H9 (cell line): ENCODE results near the gene CPXM1. TPM values are rescaled to one million over a fixed set of nuclear protein-coding genes. Genes with fewer than 3 reads are reported as not detected.

Experiments
- DNase-seq: peaks from one replicate; pipeline ENCODE4 v3.0.0-alpha.2; 2017
- H2AFZ ChIP-seq: one replicate; pipeline ENCODE4 v1.6.1; 2013; ENCODE audit warnings: mild to moderate bottlenecking, low read length, control low read depth, moderate library complexity
- H2AK5ac ChIP-seq: 2 replicates; pipeline ENCODE4 v1.6.1; 2013; ENCODE audit warnings: low read length, control low read depth, mixed read lengths; ENCODE audit not compliant: insufficient read length
- H2BK120ac ChIP-seq: one replicate; pipeline ENCODE4 v1.6.1; 2013; ENCODE audit warnings: low read depth, mild to moderate bottlenecking, low read length, control low read depth, inconsistent platforms; ENCODE audit not compliant: poor library complexity, severe bottlenecking
- H2BK12ac ChIP-seq: 2 replicates; pipeline ENCODE4 v1.6.1; 2013; ENCODE audit warnings: low read length, control low read depth, mixed read lengths, low read depth; ENCODE audit not compliant: insufficient read length
- H2BK15ac ChIP-seq: 2 replicates; pipeline ENCODE4 v1.6.1; 2013; ENCODE audit warnings: low read depth, low read length, control low read depth
- H2BK20ac ChIP-seq: one replicate; pipeline ENCODE4 v1.6.1; 2013; ENCODE audit warnings: low read depth, mild to moderate bottlenecking, low read length, control low read depth, inconsistent platforms; ENCODE audit not compliant: poor library complexity, severe bottlenecking
- H2BK5ac ChIP-seq: 2 replicates; pipeline ENCODE4 v1.6.1; 2013; ENCODE audit warnings: low read length, control low read depth, mixed read lengths; ENCODE audit not compliant: insufficient read length
- H3K14ac ChIP-seq: 2 replicates; pipeline ENCODE4 v1.6.1; 2013; ENCODE audit warnings: low read length, control low read depth; ENCODE audit not compliant: insufficient read depth
- H3K18ac ChIP-seq: 2 replicates; pipeline ENCODE4 v1.6.1; 2013; ENCODE audit warnings: low read depth, mild to moderate bottlenecking, mixed read lengths, low read length, control low read depth; ENCODE audit not compliant: insufficient read length
- H3K23ac ChIP-seq: 2 replicates; pipeline ENCODE4 v1.6.1; 2013; ENCODE audit warnings: low read length, control low read depth, mixed read lengths, low read depth; ENCODE audit not compliant: insufficient read length
- H3K23me2 ChIP-seq: 2 replicates; pipeline ENCODE4 v1.6.1; 2013; ENCODE audit warnings: low read depth, mild to moderate bottlenecking, mixed read lengths, low read length, control low read depth; ENCODE audit not compliant: insufficient read length, poor library complexity, severe bottlenecking
- H3K27ac ChIP-seq: 2 replicates; pipeline ENCODE4 v1.5.1; 2013; ENCODE audit warnings: low read length, control low read depth, mixed read lengths, low read depth; ENCODE audit not compliant: insufficient read length
- H3K27me3 ChIP-seq: 2 replicates; pipeline ENCODE4 v1.6.1; 2013; ENCODE audit warnings: low read length, control low read depth, inconsistent platforms; ENCODE audit not compliant: insufficient read depth
- H3K4ac ChIP-seq: 2 replicates; pipeline ENCODE4 v1.6.1; 2013; ENCODE audit warnings: low read depth, mild to moderate bottlenecking, control low read depth, inconsistent platforms, low read length, moderate library complexity
- H3K4me1 ChIP-seq: 2 replicates; pipeline ENCODE4 v1.6.1; 2013; ENCODE audit warnings: low read length, control low read depth, inconsistent platforms; ENCODE audit not compliant: insufficient read depth
- H3K4me2 ChIP-seq: 2 replicates; pipeline ENCODE4 v1.6.1; 2013; ENCODE audit warnings: low read length, control low read depth, mixed read lengths; ENCODE audit not compliant: insufficient read length, insufficient read depth
- H3K56ac ChIP-seq: 2 replicates; pipeline ENCODE4 v1.6.1; 2013; ENCODE audit warnings: low read depth, mild to moderate bottlenecking, mixed read lengths, low read length, control low read depth; ENCODE audit not compliant: insufficient read length
- H3K79me1 ChIP-seq: 2 replicates; pipeline ENCODE4 v1.6.1; 2013; ENCODE audit warnings: low read depth, mild to moderate bottlenecking, moderate library complexity, low read length, control low read depth, inconsistent platforms; ENCODE audit not compliant: insufficient read depth, poor library complexity, severe bottlenecking
- H3K79me2 ChIP-seq: 2 replicates; pipeline ENCODE4 v1.6.1; 2013; ENCODE audit warnings: low read length, control low read depth, inconsistent platforms; ENCODE audit not compliant: insufficient read depth
- H3K9ac ChIP-seq: 2 replicates; pipeline ENCODE4 v1.6.1; 2013; ENCODE audit warnings: low read length, control low read depth, mixed read lengths; ENCODE audit not compliant: insufficient read length; ENCODE audit errors: extremely low read depth
- H3K9me3 ChIP-seq: one replicate; pipeline ENCODE4 v1.6.1; 2013; ENCODE audit warnings: low read depth, low read length, inconsistent platforms; ENCODE audit not compliant: control insufficient read depth
- H3T11ph ChIP-seq: one replicate; pipeline ENCODE4 v1.6.1; 2013; ENCODE audit warnings: mild to moderate bottlenecking, low read length, control low read depth, inconsistent platforms
- H4K20me1 ChIP-seq: one replicate; pipeline ENCODE4 v1.6.1; 2013; ENCODE audit not compliant: control insufficient read depth, insufficient read length, insufficient read depth
- H4K5ac ChIP-seq: 2 replicates; pipeline ENCODE4 v1.6.1; 2013; ENCODE audit warnings: low read depth, mild to moderate bottlenecking, mixed read lengths, low read length, control low read depth; ENCODE audit not compliant: insufficient read length
- H4K8ac ChIP-seq: replicated peaks from 2 replicates; pipeline ENCODE4 v1.6.1; 2013; ENCODE audit warnings: low read length, control low read depth, mixed read lengths, low read depth; ENCODE audit not compliant: insufficient read length
- H4K91ac ChIP-seq: 2 replicates; pipeline ENCODE4 v1.6.1; 2013; ENCODE audit warnings: low read depth, mild to moderate bottlenecking, moderate library complexity, mixed read lengths, low read length, control low read depth; ENCODE audit not compliant: insufficient read length
- H3K27ac Mint-ChIP-seq, 3 experiments: 2 replicates in 2 of 3; 3 replicates in 1 of 3; pipeline ENCODE4 v1.8.0; 2020 to 2021; ENCODE audit warnings: mixed read lengths in 3 of 3, mild to moderate bottlenecking in 1 of 3, moderate library complexity in 1 of 3
- H3K27me3 Mint-ChIP-seq: 2 replicates; pipeline ENCODE4 v1.8.0; 2021; ENCODE audit warnings: low read depth, mild to moderate bottlenecking, moderate library complexity, mixed read lengths
- H3K36me3 Mint-ChIP-seq, 3 experiments: 2 replicates in 2 of 3; 3 replicates in 1 of 3; pipeline ENCODE4 v1.8.0; 2020 to 2021; ENCODE audit warnings: low read depth in 3 of 3, mixed read lengths in 3 of 3; ENCODE audit not compliant: insufficient read depth in 1 of 3
- H3K4me1 Mint-ChIP-seq, 2 experiments: 2 replicates each; pipeline ENCODE4 v1.8.0; 2020; ENCODE audit warnings: mixed read lengths in 2 of 2
- H3K4me3 Mint-ChIP-seq, 2 experiments: 2 replicates in 1 of 2; 3 replicates in 1 of 2; pipeline ENCODE4 v1.8.0; 2020 to 2021; ENCODE audit warnings: mild to moderate bottlenecking in 2 of 2, mixed read lengths in 2 of 2, moderate library complexity in 1 of 2
- H3K9me3 Mint-ChIP-seq, 2 experiments: 2 replicates in 1 of 2; 3 replicates in 1 of 2; pipeline ENCODE4 v1.8.0; 2020; ENCODE audit warnings: mild to moderate bottlenecking in 2 of 2, mixed read lengths in 2 of 2, moderate library complexity in 1 of 2
- WGBS: extraction: QIAGEN DNeasy Blood & Tissue Kit; methylation state at CpG from one replicate; pipeline ENCODE4 v1.1.7; 2013; ENCODE audit warnings: missing lambda C conversion rate, low lambda C conversion rate, mixed read lengths; ENCODE audit not compliant: insufficient read length; ENCODE audit errors: extremely low coverage; 5-methylcytosine and 5-hydroxymethylcytosine counted together
- total RNA-seq: library from RNA; stranded (reverse); gene quantifications from 2 replicates; pipeline ENCODE4 v1.2.1, GENCODE V29; 2021
- TF ChIP-seq, protein P1 (sequence below): fragments of 200-600 bp; sonication (generic); conservative IDR thresholded peaks from 3 replicates; pipeline ENCODE4 v1.8.0; 2021; ENCODE audit warnings: antibody characterized with exemption, mild to moderate bottlenecking

The CPXM1 gene
- total RNA-seq, 1 experiment from 2014 or later, result 69.0 TPM

DNA sequence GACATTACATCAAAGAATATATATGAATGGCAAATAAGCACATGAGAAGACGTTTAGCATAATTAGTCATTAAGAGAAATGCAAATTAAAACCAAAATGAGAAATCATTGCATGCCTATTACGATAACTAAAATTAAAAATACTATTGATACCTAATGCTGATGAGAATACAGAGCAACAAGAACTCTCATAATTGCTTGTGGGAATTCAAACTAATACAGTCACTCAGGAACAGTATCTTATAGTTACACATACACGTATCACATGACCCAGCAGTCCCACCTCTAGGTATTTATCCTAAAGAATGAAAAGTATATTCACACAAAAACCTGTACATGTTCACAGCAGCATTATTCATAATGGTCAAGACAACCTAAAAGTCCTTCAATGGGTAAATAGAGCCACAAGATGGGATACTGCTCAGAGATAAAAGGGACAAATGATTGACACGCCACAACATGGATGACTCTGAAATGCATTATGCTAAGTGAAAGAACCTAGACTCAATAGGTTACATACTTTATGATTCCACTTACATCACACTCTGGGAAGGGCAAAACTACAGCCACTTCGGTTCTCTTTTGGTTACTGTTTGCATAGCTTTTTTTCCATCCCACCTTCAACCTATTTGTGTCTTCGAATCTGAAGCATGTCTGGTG is 16.4 kb downstream of the CPXM1 start:
- Histone ChIP-seq H3K9me3 (no peaks in the 10 kb centered on the region), H2BK5ac (no peak overlapping the region), H3K56ac (no peak overlapping the region), H3K14ac (no peak overlapping the region), H2AFZ (no peak overlapping the region), H3T11ph (no peak overlapping the region), H2AK5ac (no peak overlapping the region), H2BK12ac (no peak overlapping the region), H4K91ac (no peak overlapping the region), H2BK15ac (no peak overlapping the region), H2BK20ac (no peak overlapping the region), H3K9ac (no peak overlapping the region), H3K4me2 (no peak overlapping the region), H3K23ac (no peak overlapping the region), H4K8ac (no peak overlapping the region), H4K5ac (no peak overlapping the region), H3K18ac (no peak overlapping the region), H3K79me2 (no peaks in the 10 kb centered on the region), H4K20me1 (no peaks in the 10 kb centered on the region), H3K23me2 (no peaks in the 10 kb centered on the region), H3K27ac (no peak overlapping the region), H3K27me3 (no peaks in the 10 kb centered on the region; the same call in 1 of the 2 replicates), H3K4ac (no peak overlapping the region), H2BK120ac (no peak overlapping the region), H3K79me1 (no peaks in the 10 kb centered on the region), H3K4me1 (no peaks in the 10 kb centered on the region)
- Mint-ChIP-seq H3K4me1 (no peaks in the 10 kb centered on the region), H3K27me3 (peaks cover 50% of the 10 kb centered on the region), H3K27ac (no peak overlapping the region), H3K9me3 (no peaks in the 10 kb centered on the region), H3K4me3 (no peak overlapping the region), H3K36me3 (no peaks in the 10 kb centered on the region)
- no peak for DNase-seq
- no CpG with 5 or more reads among the region's 6 CpGs for WGBS
- TF ChIP-seq, protein P1, sequence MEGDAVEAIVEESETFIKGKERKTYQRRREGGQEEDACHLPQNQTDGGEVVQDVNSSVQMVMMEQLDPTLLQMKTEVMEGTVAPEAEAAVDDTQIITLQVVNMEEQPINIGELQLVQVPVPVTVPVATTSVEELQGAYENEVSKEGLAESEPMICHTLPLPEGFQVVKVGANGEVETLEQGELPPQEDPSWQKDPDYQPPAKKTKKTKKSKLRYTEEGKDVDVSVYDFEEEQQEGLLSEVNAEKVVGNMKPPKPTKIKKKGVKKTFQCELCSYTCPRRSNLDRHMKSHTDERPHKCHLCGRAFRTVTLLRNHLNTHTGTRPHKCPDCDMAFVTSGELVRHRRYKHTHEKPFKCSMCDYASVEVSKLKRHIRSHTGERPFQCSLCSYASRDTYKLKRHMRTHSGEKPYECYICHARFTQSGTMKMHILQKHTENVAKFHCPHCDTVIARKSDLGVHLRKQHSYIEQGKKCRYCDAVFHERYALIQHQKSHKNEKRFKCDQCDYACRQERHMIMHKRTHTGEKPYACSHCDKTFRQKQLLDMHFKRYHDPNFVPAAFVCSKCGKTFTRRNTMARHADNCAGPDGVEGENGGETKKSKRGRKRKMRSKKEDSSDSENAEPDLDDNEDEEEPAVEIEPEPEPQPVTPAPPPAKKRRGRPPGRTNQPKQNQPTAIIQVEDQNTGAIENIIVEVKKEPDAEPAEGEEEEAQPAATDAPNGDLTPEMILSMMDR, result no peak
